ENCODE results near the gene APOL1.

DNA sequence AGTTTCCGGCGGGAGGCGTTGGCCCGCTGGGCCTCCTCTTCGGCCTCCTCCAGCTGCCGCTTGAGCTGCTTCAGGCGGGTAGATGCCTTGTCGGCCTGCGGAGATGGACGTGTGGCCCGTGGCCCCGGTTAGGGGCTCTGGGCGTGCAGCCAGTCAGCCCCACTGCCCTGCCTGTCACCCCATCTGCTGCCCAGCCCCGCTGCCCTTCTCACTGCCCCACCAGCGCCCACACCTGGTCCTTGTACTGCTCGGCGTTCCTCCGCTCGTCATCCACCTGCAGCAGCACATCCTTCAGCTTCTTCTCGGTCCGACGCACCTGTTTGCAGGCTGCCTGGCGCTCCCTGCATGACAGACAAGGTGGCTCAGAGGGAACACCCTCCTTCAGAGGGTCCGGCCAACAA lies 31.2 kb downstream of the APOL1 start:
- TF ChIP-seq, protein P1, sequence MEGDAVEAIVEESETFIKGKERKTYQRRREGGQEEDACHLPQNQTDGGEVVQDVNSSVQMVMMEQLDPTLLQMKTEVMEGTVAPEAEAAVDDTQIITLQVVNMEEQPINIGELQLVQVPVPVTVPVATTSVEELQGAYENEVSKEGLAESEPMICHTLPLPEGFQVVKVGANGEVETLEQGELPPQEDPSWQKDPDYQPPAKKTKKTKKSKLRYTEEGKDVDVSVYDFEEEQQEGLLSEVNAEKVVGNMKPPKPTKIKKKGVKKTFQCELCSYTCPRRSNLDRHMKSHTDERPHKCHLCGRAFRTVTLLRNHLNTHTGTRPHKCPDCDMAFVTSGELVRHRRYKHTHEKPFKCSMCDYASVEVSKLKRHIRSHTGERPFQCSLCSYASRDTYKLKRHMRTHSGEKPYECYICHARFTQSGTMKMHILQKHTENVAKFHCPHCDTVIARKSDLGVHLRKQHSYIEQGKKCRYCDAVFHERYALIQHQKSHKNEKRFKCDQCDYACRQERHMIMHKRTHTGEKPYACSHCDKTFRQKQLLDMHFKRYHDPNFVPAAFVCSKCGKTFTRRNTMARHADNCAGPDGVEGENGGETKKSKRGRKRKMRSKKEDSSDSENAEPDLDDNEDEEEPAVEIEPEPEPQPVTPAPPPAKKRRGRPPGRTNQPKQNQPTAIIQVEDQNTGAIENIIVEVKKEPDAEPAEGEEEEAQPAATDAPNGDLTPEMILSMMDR (conservative IDR thresholded peaks at IDR 0.05) = no peak
- TF ChIP-seq ZFX (IDR thresholded peaks at IDR 0.05) = no peak
